Smooth muscle cell (in vitro differentiated cells): Measurements from ENCODE around the gene TMEM59L. TPM values are rescaled to one million over a fixed set of nuclear protein-coding genes. Genes with fewer than 3 reads are reported as not detected.

Source experiments
- DNase-seq: peaks from one replicate; lab custom pipeline; 2025; ENCODE audit not compliant: unreplicated experiment; lab: John Stamatoyannopoulos, UW
- H2AFZ ChIP-seq: fragments of 200-600 bp; sonication (generic); 2 replicates; pipeline ENCODE4 v1.6.0; 2016; ENCODE audit warnings: antibody characterized with exemption, low read depth, mild to moderate bottlenecking
- H3F3A ChIP-seq: fragments of 200-600 bp; sonication (generic); 2 replicates; pipeline ENCODE4 v1.6.0; 2017; ENCODE audit warnings: antibody characterized with exemption, low read depth
- H3K27ac ChIP-seq: fragments of 200-600 bp; sonication (generic); 2 replicates; pipeline ENCODE4 v1.5.1; 2016; ENCODE audit warnings: low read depth, mild to moderate bottlenecking
- H3K27me3 ChIP-seq: fragments of 200-600 bp; sonication (generic); 2 replicates; pipeline ENCODE4 v1.6.1; 2016; ENCODE audit warnings: low read depth, mild to moderate bottlenecking
- H3K36me3 ChIP-seq: fragments of 200-600 bp; sonication (generic); 2 replicates; pipeline ENCODE4 v1.5.1; 2016; ENCODE audit warnings: low read depth
- H3K4me1 ChIP-seq: fragments of 200-600 bp; sonication (generic); 2 replicates; pipeline ENCODE4 v1.5.1; 2016; ENCODE audit warnings: low read depth
- H3K4me2 ChIP-seq: fragments of 200-600 bp; sonication (generic); 2 replicates; pipeline ENCODE4 v1.6.0; 2016; ENCODE audit warnings: mild to moderate bottlenecking
- H3K4me3 ChIP-seq: fragments of 200-600 bp; sonication (generic); 2 replicates; pipeline ENCODE4 v1.5.1; 2016; ENCODE audit warnings: mild to moderate bottlenecking
- H3K79me2 ChIP-seq: fragments of 200-600 bp; sonication (generic); 2 replicates; pipeline ENCODE4 v1.6.0; 2016; ENCODE audit warnings: low read depth, mild to moderate bottlenecking
- H3K9ac ChIP-seq: fragments of 200-600 bp; sonication (generic); 2 replicates; pipeline ENCODE4 v1.6.0; 2016; ENCODE audit warnings: low read depth
- H3K9me3 ChIP-seq: fragments of 200-600 bp; sonication (generic); replicated peaks from 2 replicates; pipeline ENCODE4 v1.5.1; 2016; ENCODE audit warnings: low read depth
- H4K20me1 ChIP-seq: fragments of 200-600 bp; sonication (generic); 2 replicates; pipeline ENCODE4 v1.6.0; 2016; ENCODE audit warnings: low read depth
- WGBS: methylation state at CpG from one replicate; pipeline ENCODE4 v1.1.7; 2016; ENCODE audit warnings: low lambda C conversion rate; 5-methylcytosine and 5-hydroxymethylcytosine counted together
- polyA plus RNA-seq: library from polyadenylated mRNA; unstranded; fragments of >200 nt; fragmentation: Nextera tagmentation; extraction: Ambion mirVana; gene quantifications from 2 replicates; pipeline ENCODE4 v1.2.1, GENCODE V29; 2016
- total RNA-seq: library from RNA; depleted of rRNA; stranded (reverse); fragments of >200 nt; gene quantifications from 2 replicates; pipeline ENCODE4 v1.2.3, GENCODE V29; 2014
- TF ChIP-seq, protein P1 (sequence below): fragments of 200-600 bp; sonication (generic); IDR thresholded peaks from 2 replicates; pipeline ENCODE4 v1.5.1; 2017; ENCODE audit warnings: borderline replicate concordance, mild to moderate bottlenecking, antibody characterized with exemption; ENCODE audit not compliant: insufficient read depth, poor library complexity, severe bottlenecking

TMEM59L gene
- total and polyA plus RNA-seq, 2 experiments from 2014 or later = 4.4 to 42.0 TPM

DNA sequence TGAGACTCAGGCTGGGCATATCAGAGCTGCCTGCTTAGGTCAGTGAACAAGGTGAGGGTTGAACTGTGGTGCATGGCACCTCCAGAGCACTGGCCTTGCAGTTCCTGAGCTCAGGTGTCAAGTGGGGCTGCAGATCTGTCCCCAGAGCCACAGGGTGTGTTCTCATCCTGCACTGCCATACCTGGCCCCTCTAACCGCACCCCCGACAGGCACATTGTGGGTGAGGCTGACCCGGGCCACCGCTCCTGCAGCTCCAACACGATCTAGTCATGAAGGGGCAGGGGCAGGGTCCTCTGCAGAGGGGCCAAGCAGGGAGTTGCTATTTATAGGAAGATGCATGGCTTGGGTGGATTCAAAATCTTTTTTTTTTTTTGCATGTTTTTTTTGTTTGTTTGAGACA is 54.1 kb downstream of the TMEM59L start:
- Histone ChIP-seq H3K36me3 (no peaks in the 10 kb centered on the region), H3K9ac (no peak overlapping the region), H4K20me1 (peaks cover 7% of the 10 kb centered on the region), H3K27me3 (no peaks in the 10 kb centered on the region), H3F3A (no peaks in the 10 kb centered on the region), H3K9me3 (no peaks in the 10 kb centered on the region), H3K27ac (no peak overlapping the region), H2AFZ (no peak overlapping the region), H3K4me3 (no peak overlapping the region), H3K4me2 (no peak overlapping the region), H3K4me1 (peaks cover 8% of the 10 kb centered on the region), H3K79me2 (peaks cover 6% of the 10 kb centered on the region)
- DNase-seq = no peak
- TF ChIP-seq, protein P1, sequence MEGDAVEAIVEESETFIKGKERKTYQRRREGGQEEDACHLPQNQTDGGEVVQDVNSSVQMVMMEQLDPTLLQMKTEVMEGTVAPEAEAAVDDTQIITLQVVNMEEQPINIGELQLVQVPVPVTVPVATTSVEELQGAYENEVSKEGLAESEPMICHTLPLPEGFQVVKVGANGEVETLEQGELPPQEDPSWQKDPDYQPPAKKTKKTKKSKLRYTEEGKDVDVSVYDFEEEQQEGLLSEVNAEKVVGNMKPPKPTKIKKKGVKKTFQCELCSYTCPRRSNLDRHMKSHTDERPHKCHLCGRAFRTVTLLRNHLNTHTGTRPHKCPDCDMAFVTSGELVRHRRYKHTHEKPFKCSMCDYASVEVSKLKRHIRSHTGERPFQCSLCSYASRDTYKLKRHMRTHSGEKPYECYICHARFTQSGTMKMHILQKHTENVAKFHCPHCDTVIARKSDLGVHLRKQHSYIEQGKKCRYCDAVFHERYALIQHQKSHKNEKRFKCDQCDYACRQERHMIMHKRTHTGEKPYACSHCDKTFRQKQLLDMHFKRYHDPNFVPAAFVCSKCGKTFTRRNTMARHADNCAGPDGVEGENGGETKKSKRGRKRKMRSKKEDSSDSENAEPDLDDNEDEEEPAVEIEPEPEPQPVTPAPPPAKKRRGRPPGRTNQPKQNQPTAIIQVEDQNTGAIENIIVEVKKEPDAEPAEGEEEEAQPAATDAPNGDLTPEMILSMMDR = no peak
- 97% methylated on average over 5 of the region's 5 CpGs for WGBS

GRCh38 chr19:18667531-18668251 is 55.0 kb downstream of the TMEM59L start:
- no peak overlapping the region for H3K4me2 ChIP-seq
- no peaks in the 10 kb centered on the region for H3K27me3 ChIP-seq
- no peak overlapping the region for H2AFZ ChIP-seq
- H3K36me3 ChIP-seq = no peaks in the 10 kb centered on the region
- H3K4me3 ChIP-seq = no peak overlapping the region
- no peaks in the 10 kb centered on the region for H3K9me3 ChIP-seq
- peaks cover 8% of the 10 kb centered on the region for H3K4me1 ChIP-seq
- no peaks in the 10 kb centered on the region for H3K79me2 ChIP-seq
- H3F3A ChIP-seq = no peaks in the 10 kb centered on the region
- H3K9ac ChIP-seq = no peak overlapping the region
- H4K20me1 ChIP-seq = peaks cover 7% of the 10 kb centered on the region
- no peak for DNase-seq
- H3K27ac ChIP-seq = no peak overlapping the region
- TF ChIP-seq, protein P1 = no peak
- WGBS = 98% methylated on average over 55 of the region's 55 CpGs

GRCh38 chr19:18668252-18668631 is 55.6 kb downstream of the TMEM59L start:
- Histone ChIP-seq H3K9me3 (no peaks in the 10 kb centered on the region), H3K27ac (no peak overlapping the region), H3K4me2 (no peak overlapping the region), H3K79me2 (no peaks in the 10 kb centered on the region), H3F3A (no peaks in the 10 kb centered on the region), H2AFZ (no peak overlapping the region), H3K27me3 (no peaks in the 10 kb centered on the region), H3K4me1 (peaks cover 2% of the 10 kb centered on the region), H3K36me3 (no peaks in the 10 kb centered on the region), H4K20me1 (peaks cover 7% of the 10 kb centered on the region), H3K9ac (no peak overlapping the region), H3K4me3 (no peak overlapping the region)
- WGBS = 97% methylated on average over 38 of the region's 38 CpGs
- DNase-seq = no peak
- TF ChIP-seq, protein P1 = no peak
